AG08396 (cell line): ENCODE measurements around the gene PTPRO.
"Not testable (repeated sequence)": the region's sequence is repeated elsewhere in the genome, so short reads cannot be mapped to it uniquely, and the experiment has no call there.

Source experiments
- DNase-seq: peaks from one replicate; pipeline ENCODE4 v3.0.0; 2012; ENCODE audit warnings: low spot score, mixed read lengths

Gene PTPRO

DNA sequence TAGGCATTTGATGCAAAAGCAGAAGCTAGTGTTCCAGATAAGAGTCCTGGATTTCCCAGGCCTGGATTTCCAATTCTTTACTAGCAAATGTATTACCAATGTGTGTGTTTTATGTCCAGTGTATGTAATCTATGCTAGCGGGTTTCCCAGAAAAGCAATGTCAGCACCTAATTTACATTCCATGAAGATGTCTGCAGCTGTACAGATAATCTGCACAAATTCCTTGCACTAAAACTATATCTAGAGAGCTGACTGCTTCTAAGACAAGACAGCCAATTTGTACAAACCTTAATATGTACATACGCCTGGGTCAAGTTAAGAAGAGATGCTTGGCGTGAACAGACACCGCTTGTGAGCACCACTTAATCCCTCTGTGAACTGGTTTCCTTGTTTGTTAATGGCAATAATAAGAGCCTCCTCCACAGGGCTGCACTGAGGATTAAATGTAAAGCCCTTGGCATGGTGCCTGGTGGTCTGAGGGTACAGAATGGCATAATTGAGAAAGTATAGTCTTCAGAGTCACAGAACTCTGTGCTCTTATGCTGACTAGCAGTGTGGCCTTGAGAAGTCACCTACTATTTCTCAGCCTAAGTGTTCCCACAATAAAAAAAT is 281.3 kb downstream of the PTPRO start:
- DNase-seq: no peak

DNA sequence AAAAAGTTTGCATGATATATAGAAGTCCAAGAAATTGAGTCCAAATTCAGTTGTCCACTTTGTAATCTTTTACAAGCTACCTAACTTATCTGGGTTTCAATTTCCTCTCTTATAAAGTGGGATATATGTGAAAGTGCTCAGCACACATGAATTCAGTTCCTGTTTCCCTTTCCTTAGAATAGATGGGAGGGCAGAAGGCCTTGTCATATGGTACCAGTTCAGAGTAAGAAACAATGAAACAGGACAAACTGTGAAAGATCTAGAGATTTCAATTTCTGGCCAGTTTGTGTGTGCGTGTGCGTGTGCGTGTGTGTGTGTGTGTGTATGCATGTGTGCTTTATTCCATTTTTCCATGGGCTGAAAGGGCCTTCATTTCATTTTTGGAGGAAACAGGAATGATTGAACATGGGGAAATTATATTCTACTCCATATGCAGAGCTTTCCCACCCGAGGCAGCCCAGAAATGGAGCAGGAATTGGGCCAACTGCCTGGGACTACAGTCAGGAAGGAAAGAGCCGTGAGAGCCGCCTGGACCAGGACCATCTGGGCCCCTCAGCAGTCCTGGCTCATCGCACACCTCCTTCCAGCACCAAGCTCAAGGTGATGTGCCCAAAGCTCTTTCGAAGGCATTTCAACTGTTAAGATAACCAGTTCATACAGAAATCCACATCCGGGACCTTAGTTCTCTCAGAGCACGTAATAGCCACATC is 283.7 kb downstream of the PTPRO start:
- no peak for DNase-seq

DNA sequence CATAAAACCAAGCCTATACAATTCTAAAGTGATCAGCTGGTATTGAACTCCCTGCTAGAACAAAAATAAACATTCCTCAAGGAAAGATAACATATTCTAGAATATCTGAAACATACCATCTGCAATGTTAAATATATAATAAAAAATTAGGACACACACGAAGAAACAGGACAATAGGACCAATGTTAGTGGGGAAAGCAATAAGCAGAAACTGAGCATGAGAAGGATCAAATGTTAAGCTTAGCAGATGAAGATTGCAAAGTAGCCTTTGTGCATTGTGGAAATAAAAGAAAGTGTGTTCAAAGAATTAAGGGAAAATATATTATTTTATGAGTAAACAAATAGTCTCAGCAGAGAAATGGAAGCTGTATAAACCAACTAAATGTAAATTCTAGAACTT is 286.1 kb downstream of the PTPRO start:
- no peak for DNase-seq

- no peak for DNase-seq
Observed at GRCh38 chr12:15608941-15609340, 286.6 kb downstream of the PTPRO start.

GRCh38 chr12:15613981-15614380 is 291.7 kb downstream of the PTPRO start:
- no peak for DNase-seq

GRCh38 chr12:15616495-15616894 is 294.2 kb downstream of the PTPRO start:
- DNase-seq: not testable (repeated sequence)

- DNase-seq: no peak
Observed at GRCh38 chr12:15620741-15621539, 298.6 kb downstream of the PTPRO start.

- no peak for DNase-seq
Observed at GRCh38 chr12:15625075-15625474, 302.8 kb downstream of the PTPRO start.

DNA sequence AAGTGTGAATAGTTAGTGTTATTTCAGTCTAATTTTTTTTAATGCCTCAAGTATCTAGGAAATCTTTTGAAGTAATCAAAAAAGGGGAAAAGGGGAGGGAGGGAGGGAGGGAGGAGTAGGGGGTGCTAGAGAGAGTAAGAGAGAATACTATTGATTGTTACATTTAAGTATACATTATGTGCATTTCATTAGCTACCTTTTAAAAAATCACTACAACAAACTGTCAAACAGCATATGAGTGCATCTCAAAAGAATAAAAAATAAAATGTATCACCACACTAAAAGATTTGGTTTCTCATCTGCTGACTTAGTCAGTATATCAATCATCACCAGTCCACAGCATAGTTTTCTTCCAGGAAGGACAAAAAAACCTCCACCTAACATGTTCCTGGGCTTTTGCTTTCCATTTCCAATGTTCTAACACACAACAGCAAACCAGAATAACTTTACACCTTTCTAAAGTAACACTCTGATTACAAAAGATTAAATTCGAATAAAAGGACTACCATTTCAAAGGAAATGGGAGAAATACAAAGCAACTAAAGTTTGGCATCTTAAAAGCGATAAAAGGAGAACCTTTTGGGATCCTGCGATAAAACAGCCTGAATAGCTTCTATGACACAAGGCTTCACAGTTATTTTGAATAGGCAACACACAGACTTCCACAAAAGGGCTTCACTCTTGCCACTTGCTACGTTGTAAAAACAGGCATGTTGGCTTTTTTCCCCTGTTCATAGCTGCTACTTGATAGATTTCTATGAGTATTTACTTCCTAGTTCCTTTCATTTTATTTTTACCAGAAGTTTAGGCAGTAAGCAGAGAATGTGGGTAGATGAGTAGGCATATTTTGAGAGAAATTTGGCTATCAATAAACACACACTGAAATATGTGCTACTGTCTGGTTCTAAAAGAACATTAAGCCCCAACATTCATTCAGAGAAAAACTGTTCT is 306.0 kb downstream of the PTPRO start:
- no peak for DNase-seq

- peak; percentile 45 for DNase-seq
Observed at GRCh38 chr12:15629108-15629507, 306.8 kb downstream of the PTPRO start.

- DNase-seq: no peak
Observed at GRCh38 chr12:15629761-15630160, 307.5 kb downstream of the PTPRO start.

GRCh38 chr12:15631007-15631715 is 308.9 kb downstream of the PTPRO start:
- no peak for DNase-seq

- DNase-seq: no peak
Observed at GRCh38 chr12:15632708-15633107, 310.4 kb downstream of the PTPRO start.

DNA sequence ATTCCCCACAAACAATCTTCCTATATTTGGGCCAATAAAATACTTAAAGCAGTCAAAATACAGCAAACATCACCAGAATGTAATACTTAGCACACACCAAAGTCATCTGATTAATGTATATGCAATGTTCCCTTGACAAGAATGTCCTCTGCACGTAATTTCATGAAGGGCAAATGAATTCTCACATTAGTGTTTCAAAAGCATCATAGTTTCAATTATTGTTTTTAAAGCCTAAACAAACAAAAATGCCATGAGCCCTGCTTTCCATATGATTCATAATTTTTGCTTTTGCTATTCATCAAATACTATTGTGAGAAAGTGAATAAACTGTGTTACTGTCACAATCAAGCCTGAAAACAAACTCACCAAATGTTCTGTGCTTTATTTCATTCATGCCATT is 310.9 kb downstream of the PTPRO start:
- DNase-seq: no peak

DNA sequence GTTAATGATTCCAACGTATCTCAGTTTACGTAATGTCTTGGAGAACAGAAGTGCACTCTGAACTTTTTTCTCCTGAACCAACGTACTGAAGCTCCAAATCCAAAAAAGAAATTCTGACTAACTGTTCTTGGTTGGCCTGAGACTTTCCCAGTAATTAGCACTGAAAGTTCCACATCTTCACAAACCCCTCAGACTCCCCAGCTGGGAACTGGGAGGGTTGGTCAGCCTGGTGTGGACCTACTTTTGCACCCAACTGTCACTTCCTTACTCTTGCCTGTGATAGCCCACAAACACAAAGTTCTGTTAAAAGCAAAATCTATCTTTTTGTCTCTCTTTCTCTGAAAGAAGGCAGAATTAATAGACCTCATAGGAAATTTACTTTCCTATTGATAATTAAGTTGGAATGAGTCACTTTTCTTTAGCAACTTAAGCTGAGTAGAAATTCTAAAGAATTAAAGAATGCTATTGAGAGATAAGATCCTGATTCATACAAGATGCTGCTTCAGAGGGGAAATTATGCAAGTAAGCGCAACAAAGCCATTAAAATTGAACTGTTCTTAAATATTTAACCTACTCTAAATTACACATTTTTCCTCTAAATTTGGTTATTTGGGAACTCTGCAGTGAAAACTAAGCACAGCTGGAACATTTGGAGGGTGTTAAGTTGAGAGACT is 311.8 kb downstream of the PTPRO start:
- no peak for DNase-seq

- no peak for DNase-seq
Observed at GRCh38 chr12:15636060-15636890, 314.0 kb downstream of the PTPRO start.

- no peak for DNase-seq
Observed at GRCh38 chr12:15638231-15638630, 315.9 kb downstream of the PTPRO start.

DNA sequence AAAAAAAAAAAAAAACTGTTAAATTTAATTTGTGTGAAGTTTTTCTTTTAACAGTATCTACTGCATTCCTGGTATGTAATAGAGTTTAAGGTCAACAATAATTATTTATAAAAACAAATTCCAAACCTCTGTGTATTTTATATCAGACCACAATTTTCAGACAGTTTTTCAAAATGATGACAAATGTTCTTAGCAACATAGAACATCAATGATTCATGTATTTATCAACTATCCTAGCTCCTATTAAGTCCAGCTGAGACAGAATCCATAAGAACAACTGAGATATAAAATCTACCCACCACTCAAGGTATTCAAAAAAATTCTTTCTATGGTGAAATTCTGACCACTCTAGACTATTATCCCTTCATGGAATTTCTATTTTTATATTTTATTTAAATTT is 322.4 kb downstream of the PTPRO start:
- no peak for DNase-seq

DNA sequence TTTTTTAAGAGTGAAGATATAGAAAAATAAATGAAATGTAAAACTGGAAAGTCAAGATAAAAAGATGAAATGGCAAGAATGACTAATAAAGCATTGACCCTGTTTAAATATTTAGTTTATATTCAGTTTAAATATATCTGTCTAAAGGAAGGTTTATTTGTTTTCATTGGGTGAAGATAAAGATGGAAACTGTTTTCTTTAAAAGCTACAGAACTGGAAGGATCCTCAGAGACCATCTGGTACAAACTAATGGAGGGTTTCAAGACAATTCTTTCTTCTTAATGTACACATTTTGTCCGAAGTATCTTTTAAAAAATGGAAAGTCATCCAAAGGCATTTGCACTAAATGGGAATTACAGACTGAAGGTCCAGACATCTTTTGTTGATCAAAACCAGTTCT is 324.3 kb downstream of the PTPRO start:
- no peak for DNase-seq
